Upper lobe of right lung (tissue), 1 donor: ENCODE measurements around the gene MYH10. TPM values are rescaled to one million over a fixed set of nuclear protein-coding genes. Genes with fewer than 3 reads are reported as not detected.

Experiments
- ATAC-seq: fragments of 200-7000 bp; cut with Tn5 transposase; one replicate; pipeline ENCODE4 v1.9.1; 2020; ENCODE audit warnings: mild to moderate bottlenecking, moderate library complexity
- DNase-seq: peaks from one replicate; pipeline ENCODE4 v3.0.0-alpha.2; 2020
- H3K27ac ChIP-seq: fragments of 200-600 bp; one replicate; pipeline ENCODE4 v1.8.0; 2022
- H3K27me3 ChIP-seq: fragments of 200-600 bp; one replicate; pipeline ENCODE4 v1.8.0; 2022; ENCODE audit warnings: mild to moderate bottlenecking
- H3K36me3 ChIP-seq: fragments of 200-600 bp; one replicate; pipeline ENCODE4 v1.8.0; 2022
- H3K4me1 ChIP-seq: fragments of 200-600 bp; one replicate; pipeline ENCODE4 v1.8.0; 2022
- H3K4me3 ChIP-seq: fragments of 200-600 bp; one replicate; pipeline ENCODE4 v1.8.0; 2022; ENCODE audit warnings: mild to moderate bottlenecking
- H3K9me3 ChIP-seq: fragments of 200-600 bp; one replicate; pipeline ENCODE4 v1.8.0; 2022
- intact Hi-C: fragments of 100-400 bp; cut with DNase I; formaldehyde crosslinking; loops from one replicate; pipeline ENCODE4 v1.11.0; 2022
- total RNA-seq: library from RNA; stranded (reverse); fragmentation: NEBNext Ultra II Directional; extraction: Animal tissue kit (Norgen Biotek cat#: 25700); gene quantifications from one replicate; pipeline ENCODE4 v1.2.1, GENCODE V29; 2021
- TF ChIP-seq, protein P1 (sequence below): fragments of 200-600 bp; IDR thresholded peaks from one replicate; pipeline ENCODE4 v1.8.0; 2022; ENCODE audit warnings: antibody characterized with exemption
- donor health status: DM: no; HTN: yes; CAD: no; lungs with severe emphysema.

MYH10 gene
- total RNA-seq, 1 donor from 2014 or later = 205 TPM

- Histone ChIP-seq H3K27me3 (no peaks in the 10 kb centered on the region), H3K36me3 (peaks cover 96% of the 10 kb centered on the region), H3K4me3 (no peak overlapping the region), H3K27ac (no peak overlapping the region), H3K9me3 (no peaks in the 10 kb centered on the region), H3K4me1 (no peaks in the 10 kb centered on the region)
- TF ChIP-seq, protein P1, sequence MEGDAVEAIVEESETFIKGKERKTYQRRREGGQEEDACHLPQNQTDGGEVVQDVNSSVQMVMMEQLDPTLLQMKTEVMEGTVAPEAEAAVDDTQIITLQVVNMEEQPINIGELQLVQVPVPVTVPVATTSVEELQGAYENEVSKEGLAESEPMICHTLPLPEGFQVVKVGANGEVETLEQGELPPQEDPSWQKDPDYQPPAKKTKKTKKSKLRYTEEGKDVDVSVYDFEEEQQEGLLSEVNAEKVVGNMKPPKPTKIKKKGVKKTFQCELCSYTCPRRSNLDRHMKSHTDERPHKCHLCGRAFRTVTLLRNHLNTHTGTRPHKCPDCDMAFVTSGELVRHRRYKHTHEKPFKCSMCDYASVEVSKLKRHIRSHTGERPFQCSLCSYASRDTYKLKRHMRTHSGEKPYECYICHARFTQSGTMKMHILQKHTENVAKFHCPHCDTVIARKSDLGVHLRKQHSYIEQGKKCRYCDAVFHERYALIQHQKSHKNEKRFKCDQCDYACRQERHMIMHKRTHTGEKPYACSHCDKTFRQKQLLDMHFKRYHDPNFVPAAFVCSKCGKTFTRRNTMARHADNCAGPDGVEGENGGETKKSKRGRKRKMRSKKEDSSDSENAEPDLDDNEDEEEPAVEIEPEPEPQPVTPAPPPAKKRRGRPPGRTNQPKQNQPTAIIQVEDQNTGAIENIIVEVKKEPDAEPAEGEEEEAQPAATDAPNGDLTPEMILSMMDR = no peak
- intact Hi-C loops = no loop called here
- ATAC-seq (no peak), DNase-seq (no peak)
Observed at GRCh38 chr17:8459831-8460230, 170.7 kb downstream of the MYH10 start.

DNA sequence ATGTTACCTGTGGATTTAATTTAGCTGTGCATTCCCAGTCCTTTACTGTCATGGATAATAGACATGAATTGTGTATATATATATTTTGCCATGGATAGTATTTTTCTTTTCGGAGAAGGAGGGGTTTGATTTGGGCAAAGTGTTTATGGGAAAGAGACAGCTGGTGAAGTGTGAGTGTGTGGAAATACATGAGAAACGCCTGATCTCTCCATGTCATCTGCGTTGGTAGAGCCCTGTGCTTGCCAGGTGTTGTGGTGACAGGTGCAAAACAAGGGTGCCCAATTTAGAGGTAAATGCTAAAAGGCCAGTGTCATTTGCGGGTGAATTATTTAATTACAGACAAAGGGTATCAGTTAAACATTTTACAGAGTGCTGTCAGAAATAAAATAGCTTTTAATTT, 171.4 kb downstream of the MYH10 start:
- Histone ChIP-seq H3K27ac (no peak overlapping the region), H3K27me3 (no peaks in the 10 kb centered on the region), H3K4me3 (no peak overlapping the region), H3K4me1 (no peaks in the 10 kb centered on the region), H3K9me3 (no peaks in the 10 kb centered on the region), H3K36me3 (peaks cover 100% of the 10 kb centered on the region)
- ATAC-seq (no peak), DNase-seq (no peak)
- intact Hi-C loops = no loop called here
- TF ChIP-seq, protein P1 = no peak

DNA sequence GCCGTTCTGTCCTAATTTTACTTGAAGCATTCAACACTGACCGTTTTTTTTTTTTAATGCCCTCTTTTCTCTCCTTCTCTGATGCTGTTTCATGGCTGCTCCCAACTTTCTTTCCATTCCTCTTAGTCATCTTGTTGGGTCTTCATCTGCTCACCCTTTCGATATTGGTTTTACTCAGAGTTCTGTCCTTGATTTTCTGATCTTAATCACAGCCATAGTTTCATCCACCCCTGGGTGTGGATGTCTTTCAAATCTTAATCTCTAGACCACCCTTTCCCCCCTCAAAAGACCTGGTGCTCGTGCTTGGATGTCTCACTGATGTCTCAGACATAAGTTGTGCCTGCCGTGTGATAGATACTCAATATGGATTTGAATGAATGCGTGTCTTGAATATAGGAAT, 172.4 kb downstream of the MYH10 start:
- intact Hi-C loops = no loop called here
- TF ChIP-seq, protein P1 = no peak
- Histone ChIP-seq H3K27ac (no peak overlapping the region), H3K27me3 (no peaks in the 10 kb centered on the region), H3K36me3 (peaks cover 99% of the 10 kb centered on the region), H3K4me3 (no peak overlapping the region), H3K4me1 (no peaks in the 10 kb centered on the region), H3K9me3 (no peaks in the 10 kb centered on the region)
- ATAC-seq (no peak), DNase-seq (no peak)

DNA sequence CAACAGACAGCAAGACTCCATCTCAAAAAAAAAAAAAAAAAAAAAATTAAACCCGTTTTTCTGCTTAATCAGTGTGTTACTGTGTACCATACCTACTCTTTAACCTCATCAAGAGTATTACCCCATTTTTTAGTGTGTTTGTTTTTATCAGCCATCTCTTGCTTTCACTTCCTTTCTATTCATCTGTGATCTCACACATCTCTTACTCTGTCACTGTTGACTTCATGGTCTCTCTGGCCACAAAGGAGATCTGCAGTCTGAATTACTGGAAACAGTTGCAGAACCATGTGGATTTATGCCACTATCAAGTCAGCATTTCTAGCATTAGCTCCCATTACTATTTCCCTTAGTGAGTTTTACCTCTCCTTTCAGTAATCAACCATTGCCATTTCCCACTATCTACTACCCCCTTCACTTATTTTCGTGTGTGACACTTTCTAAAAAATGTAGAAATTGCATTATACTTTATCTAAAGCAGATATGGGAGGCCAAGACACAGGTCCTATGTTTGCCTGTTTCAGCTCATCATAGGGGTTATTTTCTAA, 174.8 kb downstream of the MYH10 start:
- H3K27ac ChIP-seq = no peak overlapping the region
- no peaks in the 10 kb centered on the region for H3K9me3 ChIP-seq
- DNase-seq = no peak
- no peaks in the 10 kb centered on the region for H3K27me3 ChIP-seq
- H3K4me3 ChIP-seq = no peak overlapping the region
- TF ChIP-seq, protein P1 = no peak
- H3K36me3 ChIP-seq = peaks cover 98% of the 10 kb centered on the region
- intact Hi-C loops = no loop called here
- H3K4me1 ChIP-seq = no peaks in the 10 kb centered on the region
- ATAC-seq = no peak

- Histone ChIP-seq H3K9me3 (no peaks in the 10 kb centered on the region), H3K4me3 (no peak overlapping the region), H3K27ac (no peak overlapping the region), H3K36me3 (peaks cover 98% of the 10 kb centered on the region), H3K27me3 (no peaks in the 10 kb centered on the region), H3K4me1 (no peaks in the 10 kb centered on the region)
- ATAC-seq = no peak
- TF ChIP-seq, protein P1 = no peak
- intact Hi-C loops = no loop called here
- no peak for DNase-seq
Observed at GRCh38 chr17:8453326-8453725, 177.2 kb downstream of the MYH10 start.
